Neuronal stem cell (in vitro differentiated cells): ENCODE results near the gene CYB561D2.
A peak's percentile ranks its signal among the peaks of the same experiment; 100 is the strongest.

ENCODE experiments used
- DNase-seq: peaks from one replicate; pipeline ENCODE4 v3.0.0-alpha.2; 2013; ENCODE audit warnings: low spot score
- H2AFZ ChIP-seq: one replicate; pipeline ENCODE4 v1.6.1; 2013; ENCODE audit warnings: mild to moderate bottlenecking, low read length, inconsistent platforms
- H2AK5ac ChIP-seq: 2 replicates; pipeline ENCODE4 v1.6.1; 2013; ENCODE audit warnings: low read depth, mild to moderate bottlenecking, inconsistent platforms, low read length, moderate library complexity, mixed read lengths
- H2BK120ac ChIP-seq: 2 replicates; pipeline ENCODE4 v1.6.1; 2013; ENCODE audit warnings: low read depth, mild to moderate bottlenecking, inconsistent platforms, low read length, moderate library complexity, mixed read lengths
- H2BK12ac ChIP-seq: one replicate; pipeline ENCODE4 v1.6.1; 2013; ENCODE audit warnings: low read length, inconsistent platforms
- H2BK15ac ChIP-seq: 2 replicates; pipeline ENCODE4 v1.6.1; 2013; ENCODE audit warnings: mild to moderate bottlenecking, low read length, inconsistent platforms, mixed read lengths
- H2BK5ac ChIP-seq: one replicate; pipeline ENCODE4 v1.6.1; 2013; ENCODE audit warnings: inconsistent platforms, mild to moderate bottlenecking, low read length, moderate library complexity
- H3K14ac ChIP-seq: one replicate; pipeline ENCODE4 v1.6.1; 2013; ENCODE audit warnings: low read length, inconsistent platforms
- H3K18ac ChIP-seq: 2 replicates; pipeline ENCODE4 v1.6.1; 2013; ENCODE audit warnings: low read length, inconsistent platforms
- H3K23ac ChIP-seq: 2 replicates; pipeline ENCODE4 v1.6.1; 2013; ENCODE audit warnings: low read depth, mild to moderate bottlenecking, mixed read lengths, low read length, inconsistent platforms; ENCODE audit not compliant: poor library complexity
- H3K27ac ChIP-seq: replicated peaks from 3 replicates; pipeline ENCODE4 v1.5.1; 2013; ENCODE audit warnings: low read length, inconsistent platforms
- H3K27me3 ChIP-seq, 3 experiments: 2 replicates each; pipeline ENCODE4 v1.6.1; 2013; ENCODE audit warnings: low read length in 3 of 3, mild to moderate bottlenecking in 2 of 3, inconsistent platforms in 1 of 3, low read depth in 1 of 3, mixed read lengths in 1 of 3, moderate library complexity in 1 of 3; ENCODE audit not compliant: control insufficient read depth in 3 of 3, insufficient read depth in 3 of 3
- H3K36me3 ChIP-seq, 2 donors: replicated peaks in 1 of 2; 2 replicates each; pipeline ENCODE4 v1.6.1; 2013; ENCODE audit warnings: low read length in 2 of 2; ENCODE audit not compliant: control insufficient read depth in 2 of 2, insufficient read depth in 2 of 2
- H3K4ac ChIP-seq: 2 replicates; pipeline ENCODE4 v1.6.1; 2013; ENCODE audit warnings: inconsistent platforms, mild to moderate bottlenecking, low read length, moderate library complexity
- H3K4me1 ChIP-seq, 2 donors: 1 replicate in 1 of 2; 2 replicates in 1 of 2; pipeline ENCODE4 v1.6.1; 2013; ENCODE audit warnings: low read length in 2 of 2, low read depth in 1 of 2; ENCODE audit not compliant: control insufficient read depth in 2 of 2, insufficient read depth in 1 of 2
- H3K4me2 ChIP-seq: one replicate; pipeline ENCODE4 v1.6.1; 2013; ENCODE audit warnings: mild to moderate bottlenecking, low read length, inconsistent platforms; ENCODE audit not compliant: insufficient read depth, poor library complexity, severe bottlenecking
- H3K4me3 ChIP-seq, 2 donors: 2 replicates each; pipeline ENCODE4 v1.5.1; 2013; ENCODE audit warnings: low read length in 2 of 2, mild to moderate bottlenecking in 2 of 2, inconsistent platforms in 1 of 2, moderate library complexity in 1 of 2
- H3K79me1 ChIP-seq: one replicate; pipeline ENCODE4 v1.6.1; 2013; ENCODE audit warnings: low read depth, mild to moderate bottlenecking, inconsistent platforms, low read length, moderate library complexity
- H3K9ac ChIP-seq: one replicate; pipeline ENCODE4 v1.6.1; 2013; ENCODE audit warnings: mild to moderate bottlenecking, low read depth, low read length, inconsistent platforms; ENCODE audit not compliant: poor library complexity
- H3K9me3 ChIP-seq, 2 donors: replicated peaks in 1 of 2; 2 replicates each; pipeline versions ENCODE3 to v1.6.1; 2013; ENCODE audit warnings: low read length in 2 of 2, mild to moderate bottlenecking in 2 of 2, inconsistent platforms in 1 of 2, low read depth in 1 of 2, mixed read lengths in 1 of 2, moderate library complexity in 1 of 2; ENCODE audit not compliant: control insufficient read depth in 2 of 2, insufficient read depth in 1 of 2
- H4K8ac ChIP-seq: one replicate; pipeline ENCODE4 v1.6.1; 2013; ENCODE audit warnings: low read depth, mild to moderate bottlenecking, inconsistent platforms, low read length, moderate library complexity
- H4K91ac ChIP-seq: one replicate; pipeline ENCODE4 v1.6.1; 2013; ENCODE audit warnings: low read length, low read depth, mild to moderate bottlenecking, inconsistent platforms; ENCODE audit not compliant: poor library complexity
- WGBS, 2 donors: extraction: QIAGEN DNeasy Blood & Tissue Kit; methylation state at CpG; one replicate each; pipeline ENCODE4 v1.1.7; 2013; ENCODE audit warnings: missing lambda C conversion rate in 2 of 2, mixed read lengths in 1 of 2; ENCODE audit not compliant: insufficient read length in 2 of 2, insufficient replicate concordance in 1 of 2; ENCODE audit errors: extremely low coverage in 2 of 2; 5-methylcytosine and 5-hydroxymethylcytosine counted together

Gene CYB561D2

DNA sequence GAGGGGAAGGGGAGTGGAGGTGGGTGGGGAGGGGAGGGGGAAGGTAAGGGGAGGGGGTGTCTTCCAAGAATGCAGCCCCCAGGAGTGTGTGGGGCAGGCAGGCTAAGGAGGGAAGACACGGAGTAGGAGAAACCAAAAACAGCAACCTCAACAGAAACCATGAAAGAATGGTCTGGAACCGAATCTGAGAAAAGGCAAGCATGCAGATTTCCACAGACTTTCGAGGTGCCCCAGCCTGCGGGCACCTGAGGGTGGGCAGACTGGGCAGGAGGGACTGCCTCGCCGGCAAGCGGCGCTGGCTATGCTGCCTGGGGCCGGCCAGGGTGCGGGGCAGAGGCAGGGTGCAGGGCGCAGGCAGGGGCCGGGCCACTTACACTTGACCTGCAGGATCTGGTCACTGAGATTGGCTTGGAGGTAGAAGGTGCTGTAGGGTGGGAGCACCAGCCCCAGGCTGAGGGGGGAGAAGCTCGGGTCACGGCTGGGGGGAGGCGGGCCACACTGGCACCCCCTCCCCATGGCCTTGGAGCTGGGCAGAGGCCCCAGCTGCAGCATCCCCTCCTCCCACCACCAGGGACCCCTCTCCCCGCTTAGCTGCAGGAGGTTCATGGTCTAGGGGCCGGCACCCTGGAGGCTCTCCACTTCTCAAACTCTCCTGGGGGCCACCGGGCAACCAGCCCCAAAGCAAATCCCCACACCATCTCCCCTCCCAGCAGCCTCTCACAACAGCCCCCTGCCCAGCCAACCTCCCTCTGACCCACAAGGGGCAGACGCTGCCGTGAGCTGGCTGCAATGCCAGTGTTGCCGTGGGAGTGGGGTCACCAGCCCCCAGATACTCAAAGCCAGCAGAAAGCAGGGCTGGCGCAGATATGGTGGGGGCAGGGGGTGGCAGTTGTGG, 23.9 kb downstream of the CYB561D2 start:
- no peak overlapping the region for H2AFZ ChIP-seq
- peaks cover 0 to 9% (median 0%) of the 10 kb centered on the region in 3 experiments for H3K27me3 ChIP-seq
- H3K18ac ChIP-seq, result peak overlapping the region; percentile 99
- peak overlapping the region; percentile 93 for H2BK12ac ChIP-seq
- no peak overlapping the region for H3K4me3 ChIP-seq
- peak overlapping the region; percentile 87 for H2BK15ac ChIP-seq
- H3K4me1 ChIP-seq, result peaks cover 35 to 43% of the 10 kb centered on the region in 2 donors
- no peak for DNase-seq
- H3K9ac ChIP-seq, result peak overlapping the region; percentile 79
- peak overlapping the region; percentile 97 for H3K14ac ChIP-seq
- H3K9me3 ChIP-seq, result peaks cover 0 to 2% of the 10 kb centered on the region in 2 donors
- H4K91ac ChIP-seq, result no peak overlapping the region
- peaks cover 6% of the 10 kb centered on the region for H3K79me1 ChIP-seq
- H2AK5ac ChIP-seq, result peak overlapping the region; percentile 99
- no peak overlapping the region for H4K8ac ChIP-seq
- peak overlapping the region; percentile 89 for H2BK120ac ChIP-seq
- no CpG with 5 or more reads among the region's 22 CpGs for WGBS, 2 donors
- peaks cover 0 to 5% of the 10 kb centered on the region in 2 donors for H3K36me3 ChIP-seq
- peak overlapping the region; percentile 83 for H3K23ac ChIP-seq
- peak overlapping the region; percentile 97 for H2BK5ac ChIP-seq
- peak overlapping the region; percentile 19 for H3K4me2 ChIP-seq
- H3K27ac ChIP-seq, result peak overlapping the region; percentile 75
- peak overlapping the region; percentile 100 for H3K4ac ChIP-seq

DNA sequence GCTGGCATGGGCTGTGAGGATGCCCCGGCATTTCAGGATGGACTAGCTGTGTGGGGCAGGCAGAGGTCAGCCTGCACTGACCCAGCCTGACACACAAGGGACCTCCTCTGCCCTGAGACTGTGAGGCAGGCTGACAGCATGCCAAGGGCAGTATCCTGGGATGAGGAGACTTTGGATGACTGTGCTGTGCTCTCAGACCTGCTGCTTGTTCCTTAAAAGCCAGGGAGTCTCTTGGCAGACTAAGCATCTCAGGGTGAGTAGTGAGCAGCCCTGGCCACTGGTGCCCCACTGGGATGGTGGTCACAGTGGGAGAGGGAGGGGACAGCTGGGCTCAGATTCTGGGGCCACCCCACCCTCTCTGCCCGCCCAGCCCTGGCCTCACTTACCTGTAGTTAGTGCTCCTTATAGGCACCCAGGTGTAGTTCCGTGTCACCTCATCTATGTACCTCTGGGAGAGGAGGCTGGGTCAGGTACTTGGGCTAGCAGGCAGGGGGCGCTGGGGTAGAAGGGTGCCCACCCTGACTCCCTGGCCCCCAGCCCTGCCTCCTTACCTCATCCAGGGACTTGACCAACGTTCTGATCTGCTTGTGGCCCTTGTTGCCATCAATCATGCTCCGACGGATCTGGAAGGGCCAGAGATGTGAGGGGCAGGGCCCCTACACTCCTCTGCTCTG, 24.7 kb downstream of the CYB561D2 start:
- H3K4me1 ChIP-seq, result peaks cover 35 to 43% of the 10 kb centered on the region in 2 donors
- H3K36me3 ChIP-seq, result peaks cover 0 to 5% of the 10 kb centered on the region in 2 donors
- peak overlapping the region; percentile 97 for H3K14ac ChIP-seq
- H3K9ac ChIP-seq, result peak overlapping the region; percentile 79
- H3K27me3 ChIP-seq, result peaks cover 0 to 5% (median 0%) of the 10 kb centered on the region in 3 experiments
- H3K23ac ChIP-seq, result peak overlapping the region; percentile 83
- peak overlapping the region; percentile 47 for H2BK12ac ChIP-seq
- no peak overlapping the region for H3K4me3 ChIP-seq
- peak overlapping the region; percentile 89 for H2BK120ac ChIP-seq
- H2BK15ac ChIP-seq, result peak overlapping the region; percentile 87
- no peak for DNase-seq
- H3K4me2 ChIP-seq, result no peak overlapping the region
- WGBS, 2 donors, result no CpG with 5 or more reads among the region's 7 CpGs
- H3K18ac ChIP-seq, result peak overlapping the region; percentile 99
- H3K79me1 ChIP-seq, result peaks cover 6% of the 10 kb centered on the region
- peak overlapping the region; percentile 77 for H3K4ac ChIP-seq
- no peak overlapping the region for H4K8ac ChIP-seq
- H3K9me3 ChIP-seq, result peaks cover 0 to 2% of the 10 kb centered on the region in 2 donors
- H3K27ac ChIP-seq, result peak overlapping the region; percentile 42
- H2BK5ac ChIP-seq, result peak overlapping the region; percentile 97
- H2AFZ ChIP-seq, result no peak overlapping the region
- H2AK5ac ChIP-seq, result peak overlapping the region; percentile 99
- H4K91ac ChIP-seq, result no peak overlapping the region

DNA sequence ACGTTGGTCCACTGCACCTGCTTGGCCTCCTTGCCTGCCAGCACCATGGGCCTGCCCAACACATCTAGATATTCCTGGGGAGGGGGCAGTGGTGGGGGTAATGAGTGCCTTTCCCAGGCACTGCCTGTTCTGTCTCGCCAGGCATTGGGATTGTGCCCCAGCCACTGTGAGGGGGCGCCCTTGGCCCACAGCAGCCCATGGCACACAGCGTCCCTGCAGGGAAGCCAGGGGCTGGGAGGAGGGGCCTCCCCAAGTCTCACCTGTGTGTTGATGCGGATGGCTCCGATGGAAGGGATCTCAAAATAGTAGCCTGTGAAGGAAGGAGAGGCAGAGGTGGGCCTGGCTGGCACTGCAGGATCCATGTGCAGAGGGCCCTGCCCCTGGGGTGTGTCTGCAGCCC, 27.4 kb downstream of the CYB561D2 start:
- no peak overlapping the region for H3K4ac ChIP-seq
- peak overlapping the region; percentile 27 for H3K18ac ChIP-seq
- H4K91ac ChIP-seq, result peak overlapping the region; percentile 72
- peaks cover 0 to 2% of the 10 kb centered on the region in 2 donors for H3K9me3 ChIP-seq
- H3K9ac ChIP-seq, result no peak overlapping the region
- peak overlapping the region; percentile 37 for H2BK15ac ChIP-seq
- H3K14ac ChIP-seq, result peak overlapping the region; percentile 38
- WGBS, 2 donors, result no CpG with 5 or more reads among the region's 6 CpGs
- peaks cover 24 to 27% of the 10 kb centered on the region in 2 donors for H3K4me1 ChIP-seq
- no peak overlapping the region for H4K8ac ChIP-seq
- peaks cover 0 to 23% (median 0%) of the 10 kb centered on the region in 3 experiments for H3K27me3 ChIP-seq
- peak overlapping the region; percentile 43 for H3K23ac ChIP-seq
- no peak overlapping the region for H3K4me2 ChIP-seq
- H3K4me3 ChIP-seq, result no peak overlapping the region
- H2BK5ac ChIP-seq, result peak overlapping the region; percentile 66
- peak overlapping the region; percentile 22 for H2BK12ac ChIP-seq
- no peak overlapping the region for H3K27ac ChIP-seq
- no peak for DNase-seq
- peaks cover 6% of the 10 kb centered on the region for H3K79me1 ChIP-seq
- H3K36me3 ChIP-seq, result peaks cover 0 to 5% of the 10 kb centered on the region in 2 donors
- no peak overlapping the region for H2AFZ ChIP-seq
- H2BK120ac ChIP-seq, result no peak overlapping the region
- peak overlapping the region; percentile 78 for H2AK5ac ChIP-seq
